HCEC 1CT (cell line): ENCODE results near the gene WNT4.
A peak's percentile ranks its signal among the peaks of the same experiment; 100 is the strongest.

Experiments
- DNase-seq: peaks from one replicate; pipeline ENCODE4 v3.0.0-alpha.2; 2017

Gene WNT4

DNA sequence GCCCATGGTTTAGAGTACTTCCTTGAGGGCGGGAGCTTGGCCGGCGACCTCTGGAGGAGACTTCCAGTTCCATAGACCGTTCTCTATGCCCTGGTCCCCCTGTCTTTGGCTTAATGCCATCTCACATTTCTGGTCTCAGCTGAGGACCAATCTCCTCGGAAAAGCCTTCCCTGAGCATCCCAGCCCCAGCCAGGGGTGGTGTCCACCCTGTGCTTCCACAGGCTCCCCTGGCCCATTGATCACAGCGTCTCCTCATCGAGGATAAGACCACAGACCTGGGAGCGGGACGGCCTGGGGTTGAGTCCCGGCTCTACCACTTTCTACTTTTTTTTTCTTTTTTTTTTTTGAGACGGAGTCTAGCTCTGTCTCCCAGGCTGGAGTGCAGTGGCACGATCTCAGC, 14.5 kb downstream of the WNT4 start:
- DNase-seq = no peak

- DNase-seq = no peak
These were observed 15.2 kb downstream of the WNT4 start for GRCh38 chr1:22127731-22128130.

GRCh38 chr1:22127248-22127647, 15.6 kb downstream of the WNT4 start:
- DNase-seq = no peak

DNA sequence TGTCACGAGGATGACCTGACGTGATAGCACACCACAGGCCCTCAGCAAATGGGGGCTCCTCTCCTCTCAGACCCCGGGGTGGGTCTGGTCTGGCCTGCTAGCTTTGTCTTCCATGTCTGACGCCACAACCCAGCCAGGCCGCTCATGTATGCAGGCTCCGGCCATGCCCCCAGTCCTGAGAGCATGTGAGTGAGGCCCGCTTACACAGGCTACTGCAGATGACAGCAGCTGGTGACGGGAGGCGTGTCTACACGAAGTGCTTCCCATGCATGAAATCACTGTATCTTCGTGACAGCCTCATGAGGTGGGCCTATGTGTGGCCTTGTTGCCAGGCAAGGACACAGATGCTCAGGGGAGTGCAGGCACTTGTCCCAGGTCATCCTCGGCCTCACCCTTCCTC, 16.4 kb downstream of the WNT4 start:
- no peak for DNase-seq

DNA sequence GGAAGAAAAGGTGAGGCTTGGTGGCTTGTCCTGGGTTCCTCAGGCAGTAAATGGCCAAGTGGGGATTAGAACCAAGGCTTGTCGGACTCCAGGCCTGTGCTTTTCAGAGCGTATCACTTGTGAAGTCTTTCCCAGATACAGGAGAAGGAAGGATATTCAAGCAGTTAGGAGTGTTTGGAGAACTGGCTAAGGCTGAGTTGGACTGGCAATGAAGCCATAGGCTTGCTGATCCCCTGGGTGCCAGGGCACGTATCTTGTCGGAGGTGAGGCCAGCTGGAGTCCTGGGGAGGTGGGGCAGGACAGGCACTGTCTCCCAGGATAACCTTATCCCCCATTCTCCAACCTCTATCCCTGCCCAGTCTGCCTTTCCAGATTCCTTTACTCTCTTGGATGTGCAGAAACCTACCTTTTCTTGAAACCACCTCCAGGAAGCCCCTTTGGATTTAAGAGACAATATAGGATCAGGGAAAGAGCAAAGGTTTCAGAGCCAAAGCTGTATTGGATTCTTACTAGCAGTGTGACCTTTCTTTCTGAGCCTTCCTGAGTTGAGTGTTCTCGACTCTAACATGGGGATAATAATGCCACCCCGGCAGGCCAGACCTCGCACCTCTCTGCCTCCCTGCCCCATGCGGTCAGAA, 18.2 kb downstream of the WNT4 start:
- DNase-seq = no peak

GRCh38 chr1:22123901-22124404, 18.9 kb downstream of the WNT4 start:
- no peak for DNase-seq

DNA sequence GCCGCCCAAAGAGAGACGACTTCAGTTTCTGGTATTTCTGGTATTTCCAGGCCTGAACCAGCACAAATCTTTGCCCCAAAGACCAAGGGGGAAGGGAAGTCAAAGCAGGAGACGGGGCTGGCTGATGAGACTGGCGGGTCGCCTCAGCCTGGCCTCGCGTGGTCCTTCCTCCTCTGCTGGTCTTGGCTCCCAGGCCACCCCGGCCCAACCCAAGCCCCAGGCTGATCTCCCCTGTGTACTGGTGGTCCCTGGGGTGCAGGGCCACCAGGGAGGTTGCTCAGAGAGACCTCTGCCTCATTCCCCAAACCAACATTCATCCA, 19.9 kb downstream of the WNT4 start:
- DNase-seq = no peak

- DNase-seq = no peak
These were observed 20.4 kb downstream of the WNT4 start for GRCh38 chr1:22122273-22123070.

GRCh38 chr1:22121421-22121911, 21.4 kb downstream of the WNT4 start:
- DNase-seq = no peak

DNA sequence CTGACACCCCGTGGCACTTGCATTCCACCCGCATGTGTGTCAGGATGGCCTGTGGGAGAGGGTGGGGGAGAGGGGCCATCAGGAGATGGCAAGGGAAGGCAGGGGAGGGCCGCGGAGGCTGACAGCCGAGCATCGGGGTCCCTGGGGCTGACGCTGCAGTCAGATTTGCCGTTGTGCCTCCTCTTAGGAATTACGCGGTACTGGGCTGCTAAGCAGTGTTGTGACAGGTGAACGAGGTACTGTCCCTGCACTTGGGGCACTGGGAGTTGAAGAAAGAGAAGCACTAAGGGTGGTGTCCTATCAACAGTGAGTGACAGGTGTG, 22.5 kb downstream of the WNT4 start:
- no peak for DNase-seq

- no peak for DNase-seq
These were observed 23.1 kb downstream of the WNT4 start for GRCh38 chr1:22119626-22120468.

DNA sequence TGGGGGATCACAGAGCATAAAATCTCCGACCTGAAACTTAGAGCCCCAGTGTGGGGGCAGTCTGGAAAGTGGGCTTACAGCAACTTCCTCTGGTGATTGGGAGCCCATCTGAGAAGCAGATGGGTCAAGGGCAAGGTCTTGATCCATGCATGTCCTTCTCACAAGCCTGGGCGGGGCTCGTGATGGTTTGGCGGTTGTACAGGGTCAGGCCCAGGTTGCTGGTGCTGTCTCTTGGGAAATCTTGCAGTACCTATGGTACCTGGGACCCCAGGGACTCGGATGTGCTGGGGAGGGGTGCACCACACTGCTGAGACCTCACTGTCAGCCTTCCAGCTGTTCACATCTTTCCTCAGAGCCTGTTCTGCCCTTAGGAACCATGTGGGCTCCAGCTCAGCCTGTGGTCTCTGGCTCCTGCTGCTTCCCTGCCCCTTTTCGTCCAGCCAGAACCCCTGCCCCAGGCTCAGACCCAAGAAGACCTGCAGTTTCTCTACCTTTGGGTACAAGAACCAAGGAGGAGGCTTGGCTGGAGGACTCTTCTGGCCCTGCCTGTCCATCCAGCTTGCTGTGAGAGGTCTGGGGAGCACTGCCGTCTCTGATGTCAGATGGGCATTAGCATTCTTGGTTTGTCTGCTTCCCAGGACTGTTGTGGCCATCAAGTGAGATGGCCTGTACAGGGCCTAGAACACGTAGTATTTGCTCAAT, 24.5 kb downstream of the WNT4 start:
- no peak for DNase-seq

- no peak for DNase-seq
These were observed 25.0 kb downstream of the WNT4 start for GRCh38 chr1:22117851-22118250.

DNA sequence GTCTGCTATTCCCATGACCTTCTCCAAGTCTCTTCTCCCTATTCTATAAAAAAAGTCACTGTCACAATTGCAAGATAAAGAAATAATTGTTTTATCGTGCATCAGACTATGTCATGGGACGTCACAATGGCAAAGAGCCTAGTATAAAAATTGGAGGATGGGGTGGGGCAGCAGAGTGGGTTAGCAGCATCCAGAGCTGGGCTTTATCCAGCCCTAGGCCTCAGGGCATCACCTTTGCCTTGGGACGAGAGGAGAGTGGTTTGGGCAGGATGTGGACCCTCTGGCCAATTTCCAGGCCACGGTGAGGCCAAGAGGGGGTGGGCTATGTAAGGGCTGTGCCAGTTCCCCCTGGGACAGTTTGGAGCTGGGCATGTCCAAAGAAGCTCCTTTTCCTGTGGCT, 25.7 kb downstream of the WNT4 start:
- no peak for DNase-seq

GRCh38 chr1:22115286-22115685, 27.6 kb downstream of the WNT4 start:
- no peak for DNase-seq

- no peak for DNase-seq
These were observed 28.5 kb downstream of the WNT4 start for GRCh38 chr1:22114083-22115012.

GRCh38 chr1:22112554-22112953, 30.3 kb downstream of the WNT4 start:
- no peak for DNase-seq

DNA sequence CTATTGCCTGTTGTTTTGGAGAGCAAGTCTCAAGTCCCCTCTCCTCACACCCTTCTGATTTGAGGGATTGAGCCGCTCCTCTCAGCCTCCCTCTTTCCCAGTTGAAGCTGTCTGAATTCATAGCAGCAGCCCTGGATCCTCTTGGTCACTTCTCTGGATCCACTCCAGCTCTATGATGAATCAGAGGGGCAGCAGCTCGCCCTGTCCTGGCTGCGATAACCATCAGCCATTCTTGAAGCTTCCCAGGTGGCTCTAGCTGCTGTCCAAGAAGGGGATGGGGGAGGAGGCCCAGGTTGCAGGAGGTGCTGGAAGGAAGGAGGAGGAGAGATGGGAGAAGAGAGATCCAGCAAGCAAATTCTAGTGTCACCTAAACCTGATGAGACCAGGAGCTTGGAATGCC, 31.3 kb downstream of the WNT4 start:
- peak; percentile 63 for DNase-seq

DNA sequence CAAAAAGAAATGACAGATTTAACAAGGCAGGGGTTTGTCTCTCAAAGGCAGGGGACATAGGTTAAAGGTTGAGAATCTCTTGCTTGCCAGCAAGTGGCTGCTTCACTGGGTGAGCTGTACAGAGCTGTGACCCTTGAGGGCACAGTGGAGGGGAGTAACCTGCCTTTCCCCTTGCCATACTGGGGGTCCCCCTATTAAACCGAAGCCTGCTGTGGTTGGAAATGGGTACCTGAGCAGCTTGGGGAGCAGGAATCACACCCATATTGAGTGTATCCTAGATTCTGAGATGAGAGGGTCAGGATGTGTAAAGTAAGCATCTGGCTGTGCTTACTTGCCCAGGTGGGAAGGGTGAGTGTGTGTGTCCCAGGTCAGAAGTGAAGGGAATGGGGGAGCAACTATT, 31.8 kb downstream of the WNT4 start:
- no peak for DNase-seq

GRCh38 chr1:22110016-22110415, 32.9 kb downstream of the WNT4 start:
- DNase-seq = no peak

DNA sequence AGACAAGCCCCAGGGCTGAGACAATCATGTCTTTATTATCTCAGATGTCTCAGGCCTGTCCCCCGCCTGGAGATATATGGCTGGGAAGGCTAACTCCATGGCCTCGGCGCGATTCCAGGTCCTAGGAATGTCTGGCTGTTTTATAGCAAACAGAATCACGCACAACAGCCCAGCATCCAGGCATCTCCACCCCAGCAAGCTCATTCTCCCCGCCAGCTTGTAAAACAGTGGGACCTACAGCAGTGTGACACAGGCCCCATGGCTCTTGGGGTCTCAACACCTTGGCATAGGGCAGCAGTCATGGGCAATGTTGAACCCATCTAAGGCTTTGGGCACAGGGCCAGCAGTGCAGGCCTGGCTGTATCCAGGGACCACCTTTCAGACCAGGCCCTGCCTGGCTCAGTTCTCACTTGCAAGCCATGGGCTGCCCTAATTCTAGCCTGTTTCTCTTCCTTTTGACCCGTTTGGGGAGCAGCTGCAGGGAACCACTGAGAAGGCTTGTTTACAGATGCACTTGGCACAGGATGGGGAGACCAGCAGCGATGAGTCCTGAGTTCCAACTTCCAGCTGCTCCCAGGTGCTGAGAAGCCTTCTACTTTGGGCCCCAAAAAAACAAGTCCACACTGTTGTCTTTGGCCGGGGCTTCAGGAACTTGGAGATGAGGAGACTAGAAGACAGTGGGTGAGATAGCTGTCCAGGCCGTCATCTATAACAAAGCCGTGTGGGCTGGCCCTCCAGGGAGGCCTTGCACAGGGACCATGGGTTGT, 34.4 kb downstream of the WNT4 start:
- no peak for DNase-seq
